ENCODE data around the gene GORASP2.
A peak's percentile ranks its signal among the peaks of the same experiment; 100 is the strongest.

The GORASP2 gene

DNA sequence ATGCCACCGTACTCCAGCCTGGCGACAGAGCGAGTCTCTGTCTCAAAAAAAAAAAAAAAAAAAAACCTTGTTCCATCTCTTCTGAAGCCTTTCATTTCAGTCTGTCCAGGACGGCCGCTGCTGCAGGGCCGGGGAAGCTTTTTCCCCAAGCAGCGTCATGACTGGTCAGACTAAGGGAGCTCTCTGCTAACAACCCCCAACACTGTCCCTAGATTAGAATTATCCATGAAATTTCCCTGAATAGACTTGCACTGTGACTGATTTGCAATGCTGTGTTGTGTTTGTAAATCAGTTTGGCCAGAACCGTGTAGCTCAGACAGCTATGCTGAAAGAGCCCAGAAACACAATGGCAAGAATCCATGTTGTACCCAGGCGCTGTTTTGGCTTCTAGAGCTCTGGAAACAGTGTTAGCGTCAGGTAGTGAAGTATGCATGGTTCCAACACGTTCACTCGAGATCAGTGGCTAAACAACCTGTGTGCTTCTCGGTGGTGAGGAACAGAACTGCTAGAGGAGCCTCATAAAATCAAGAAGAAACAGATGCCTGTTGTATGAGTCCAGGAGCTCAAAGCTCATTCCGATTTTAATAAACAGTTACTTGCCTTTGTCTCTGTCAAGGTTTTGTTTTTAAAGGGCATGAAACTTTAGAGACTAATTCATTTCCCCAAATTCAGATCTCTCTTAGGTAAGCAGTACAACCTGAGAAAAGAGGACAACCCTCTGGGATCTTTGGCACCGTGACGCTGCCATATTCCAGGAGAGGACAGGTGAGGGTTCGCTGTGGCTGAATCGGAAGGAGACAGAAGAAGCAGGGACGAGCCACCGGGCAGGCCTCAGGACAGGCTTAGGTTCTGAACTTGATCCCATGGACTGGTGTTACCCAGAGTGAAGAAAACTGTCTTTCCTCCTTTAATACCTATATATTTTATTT is 43.5 kb downstream of the GORASP2 start:
- Histone ChIP-seq H3K27me3 (ENCODE audit: control insufficient read depth in 2 of 2, insufficient read depth in 2 of 2, low read length in 2 of 2) (no peaks in the 10 kb centered on the region), H3K9me3 (ENCODE audit: control insufficient read depth in 2 of 2, low read length in 2 of 2) (no peaks in the 10 kb centered on the region), H3K4me3 (ENCODE audit: low read length in 2 of 2) (peak overlapping the region; percentile 77 to 83), H3K4me1 (ENCODE audit: control insufficient read depth in 2 of 2, insufficient read depth in 2 of 2, low read length in 2 of 2) (peaks cover 8 to 12% of the 10 kb centered on the region in 2 donors), H3K27ac (ENCODE audit: low read depth in 2 of 2, low read length in 2 of 2) (no peak overlapping the region), H3K36me3 (ENCODE audit: control insufficient read depth in 2 of 2, insufficient read depth in 2 of 2, low read length in 2 of 2) (peaks cover 9% of the 10 kb centered on the region in 2 donors), H3K9ac (ENCODE audit: low read depth in 1 of 2, low read length in 2 of 2) (peak overlapping the region in 1 of 2 donors; percentile 85)

DNA sequence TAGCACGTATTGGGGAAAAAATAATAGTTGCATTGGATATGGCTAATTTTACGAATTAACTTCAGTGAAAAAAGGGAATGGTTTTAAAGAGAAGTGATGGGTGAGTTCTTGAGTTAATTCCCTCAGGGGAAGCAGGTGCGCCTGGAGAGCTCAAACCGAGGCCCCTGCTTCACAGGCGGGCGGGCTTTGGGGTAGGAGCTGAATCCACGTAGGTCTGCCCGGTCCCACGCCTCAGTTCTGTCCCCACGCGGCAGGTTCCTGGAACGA is 44.1 kb downstream of the GORASP2 start:
- no peak overlapping the region for H3K27ac ChIP-seq (ENCODE audit: low read depth in 2 of 2, low read length in 2 of 2)
- no peaks in the 10 kb centered on the region for H3K27me3 ChIP-seq (ENCODE audit: control insufficient read depth in 2 of 2, insufficient read depth in 2 of 2, low read length in 2 of 2)
- peak overlapping the region; percentile 77 to 83 for H3K4me3 ChIP-seq (ENCODE audit: low read length in 2 of 2)
- H3K36me3 ChIP-seq (ENCODE audit: control insufficient read depth in 2 of 2, insufficient read depth in 2 of 2, low read length in 2 of 2), result peaks cover 3% of the 10 kb centered on the region in 2 donors
- H3K9me3 ChIP-seq (ENCODE audit: control insufficient read depth in 2 of 2, low read length in 2 of 2), result no peaks in the 10 kb centered on the region
- peak overlapping the region; percentile 52 to 85 for H3K9ac ChIP-seq (ENCODE audit: low read depth in 1 of 2, low read length in 2 of 2)
- H3K4me1 ChIP-seq (ENCODE audit: control insufficient read depth in 2 of 2, insufficient read depth in 2 of 2, low read length in 2 of 2), result peaks cover 8 to 12% of the 10 kb centered on the region in 2 donors

DNA sequence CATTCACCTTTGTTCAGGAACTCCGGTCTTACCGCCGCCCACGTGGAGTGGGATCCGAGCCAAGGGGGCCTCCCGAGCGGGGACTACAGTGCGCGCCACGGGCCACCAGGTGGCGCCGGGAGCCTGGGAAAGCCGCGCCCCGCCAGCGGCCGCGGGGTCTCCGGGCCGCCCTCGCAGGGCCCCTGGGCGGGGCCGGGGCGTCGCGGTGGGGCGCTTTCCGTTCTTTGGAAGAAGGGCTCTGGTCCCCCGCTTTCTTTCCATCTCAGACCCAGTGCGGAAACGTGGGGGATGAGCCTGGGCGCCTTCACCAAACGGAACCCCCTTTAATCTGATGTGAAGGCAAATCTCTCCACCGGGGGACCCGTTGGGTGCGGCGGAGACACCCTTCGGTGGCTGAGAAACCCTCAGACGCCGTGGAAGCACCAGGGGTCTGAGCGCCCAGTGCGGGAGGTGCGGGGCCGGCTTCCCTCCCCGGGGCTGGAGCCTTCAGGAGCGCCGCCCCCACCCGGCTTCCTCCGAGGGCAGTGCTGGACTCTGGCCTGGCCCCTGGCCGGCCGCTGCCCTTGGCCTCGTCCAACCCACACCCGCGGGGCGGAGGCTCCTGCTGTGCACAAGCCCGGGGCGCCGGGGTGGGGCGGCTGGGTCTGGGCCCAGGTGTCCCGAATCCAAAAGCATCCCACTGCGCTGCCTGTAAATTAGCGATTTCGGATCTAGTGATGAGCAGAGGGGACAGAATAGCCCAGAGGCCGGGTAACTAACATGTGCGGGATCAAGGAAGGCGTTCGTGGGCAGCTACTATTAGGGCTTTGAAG is 44.6 kb downstream of the GORASP2 start:
- H3K9ac ChIP-seq (ENCODE audit: low read depth in 1 of 2, low read length in 2 of 2), result peak overlapping the region; percentile 76 to 85
- no peaks in the 10 kb centered on the region for H3K9me3 ChIP-seq (ENCODE audit: control insufficient read depth in 2 of 2, low read length in 2 of 2)
- H3K36me3 ChIP-seq (ENCODE audit: control insufficient read depth in 2 of 2, insufficient read depth in 2 of 2, low read length in 2 of 2), result peaks cover 2 to 3% of the 10 kb centered on the region in 2 donors
- peak overlapping the region; percentile 59 to 70 for H3K27ac ChIP-seq (ENCODE audit: low read depth in 2 of 2, low read length in 2 of 2)
- H3K4me3 ChIP-seq (ENCODE audit: low read length in 2 of 2), result peak overlapping the region; percentile 77 to 83
- H3K4me1 ChIP-seq (ENCODE audit: control insufficient read depth in 2 of 2, insufficient read depth in 2 of 2, low read length in 2 of 2), result peaks cover 8 to 12% of the 10 kb centered on the region in 2 donors
- no peaks in the 10 kb centered on the region for H3K27me3 ChIP-seq (ENCODE audit: control insufficient read depth in 2 of 2, insufficient read depth in 2 of 2, low read length in 2 of 2)

DNA sequence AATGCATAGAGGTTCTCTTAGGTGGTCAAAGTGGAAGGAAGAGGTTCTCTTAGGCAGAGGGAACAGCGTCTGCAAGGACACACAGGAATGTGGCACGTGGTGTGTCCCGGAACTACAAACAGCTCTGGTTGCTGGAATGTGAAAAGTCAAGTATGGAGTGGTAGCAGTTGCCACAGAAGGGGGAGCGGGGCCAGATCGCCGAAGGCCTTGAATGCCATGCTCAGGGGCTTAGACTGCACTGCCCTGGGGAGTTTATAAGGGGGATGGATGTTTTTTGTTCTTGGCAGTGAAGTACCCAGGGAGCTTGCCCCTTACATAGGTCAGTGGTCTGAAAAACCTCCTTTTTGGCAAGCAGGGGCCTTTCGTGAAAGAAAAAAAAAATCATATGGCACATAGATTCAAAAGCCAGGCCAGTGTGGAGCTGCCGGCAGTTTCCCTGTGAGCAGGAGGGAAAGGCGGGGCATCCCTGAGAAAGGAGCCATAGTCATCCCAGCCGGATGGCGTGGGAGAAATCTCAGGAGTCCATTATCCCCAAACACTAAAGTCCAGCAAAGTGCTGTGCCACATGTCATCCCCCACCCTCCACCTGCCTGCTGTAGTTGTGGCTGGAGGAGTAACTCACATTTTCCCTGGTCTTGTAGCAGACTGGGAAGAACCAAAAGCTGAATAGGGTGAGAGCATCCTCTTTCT is 45.4 kb downstream of the GORASP2 start:
- Histone ChIP-seq H3K4me3 (ENCODE audit: low read length in 2 of 2) (peak overlapping the region; percentile 77 to 83), H3K36me3 (ENCODE audit: control insufficient read depth in 2 of 2, insufficient read depth in 2 of 2, low read length in 2 of 2) (no peaks in the 10 kb centered on the region), H3K27me3 (ENCODE audit: control insufficient read depth in 2 of 2, insufficient read depth in 2 of 2, low read length in 2 of 2) (no peaks in the 10 kb centered on the region), H3K9me3 (ENCODE audit: control insufficient read depth in 2 of 2, low read length in 2 of 2) (no peaks in the 10 kb centered on the region), H3K4me1 (ENCODE audit: control insufficient read depth in 2 of 2, insufficient read depth in 2 of 2, low read length in 2 of 2) (peaks cover 8 to 12% of the 10 kb centered on the region in 2 donors), H3K9ac (ENCODE audit: low read depth in 1 of 2, low read length in 2 of 2) (peak overlapping the region; percentile 76 to 85), H3K27ac (ENCODE audit: low read depth in 2 of 2, low read length in 2 of 2) (no peak overlapping the region)

DNA sequence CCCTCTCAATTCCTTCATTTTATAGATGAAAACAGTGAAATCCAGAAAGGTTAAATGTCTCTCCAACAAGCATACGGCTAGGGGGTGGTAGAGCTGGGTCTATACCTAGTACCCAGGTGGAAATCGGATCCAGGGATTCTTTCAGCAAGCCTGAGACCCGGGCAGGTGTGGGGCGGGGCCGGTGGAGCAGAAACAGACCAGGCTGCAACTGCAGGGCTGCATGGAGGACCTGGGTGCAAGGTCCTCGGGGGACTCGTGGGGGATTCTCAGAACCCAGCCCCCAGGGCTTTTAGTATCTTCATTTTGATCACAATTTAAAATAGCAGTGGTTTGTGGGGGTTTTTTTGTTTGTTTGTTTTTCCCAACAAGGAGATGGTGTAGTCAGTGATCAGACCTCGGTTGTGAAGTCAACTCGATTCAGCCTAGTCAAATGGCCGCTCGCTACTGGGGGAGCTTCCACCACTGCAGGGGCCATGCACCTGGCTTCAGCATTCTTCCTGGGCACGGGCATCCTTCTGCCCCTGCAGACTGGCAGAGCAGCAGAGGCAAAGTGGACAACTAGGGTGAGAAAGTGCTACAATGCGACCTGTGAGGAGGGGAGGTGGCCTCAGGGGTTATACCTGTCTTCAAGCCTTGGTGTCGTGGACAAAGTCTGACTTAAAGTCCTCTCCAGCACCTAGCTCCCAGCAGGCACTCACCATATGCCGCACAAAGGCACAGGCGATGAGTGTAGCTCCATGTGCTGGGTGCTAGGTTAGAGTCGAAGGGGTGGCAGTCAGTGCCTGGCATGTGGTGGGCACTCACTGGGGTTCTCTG is 46.3 kb downstream of the GORASP2 start:
- Histone ChIP-seq H3K9ac (ENCODE audit: low read depth in 1 of 2, low read length in 2 of 2) (no peak overlapping the region), H3K4me3 (ENCODE audit: low read length in 2 of 2) (no peak overlapping the region), H3K27me3 (ENCODE audit: control insufficient read depth in 2 of 2, insufficient read depth in 2 of 2, low read length in 2 of 2) (no peaks in the 10 kb centered on the region), H3K27ac (ENCODE audit: low read depth in 2 of 2, low read length in 2 of 2) (no peak overlapping the region), H3K9me3 (ENCODE audit: control insufficient read depth in 2 of 2, low read length in 2 of 2) (no peaks in the 10 kb centered on the region), H3K4me1 (ENCODE audit: control insufficient read depth in 2 of 2, insufficient read depth in 2 of 2, low read length in 2 of 2) (peaks cover 8 to 12% of the 10 kb centered on the region in 2 donors), H3K36me3 (ENCODE audit: control insufficient read depth in 2 of 2, insufficient read depth in 2 of 2, low read length in 2 of 2) (no peaks in the 10 kb centered on the region)

DNA sequence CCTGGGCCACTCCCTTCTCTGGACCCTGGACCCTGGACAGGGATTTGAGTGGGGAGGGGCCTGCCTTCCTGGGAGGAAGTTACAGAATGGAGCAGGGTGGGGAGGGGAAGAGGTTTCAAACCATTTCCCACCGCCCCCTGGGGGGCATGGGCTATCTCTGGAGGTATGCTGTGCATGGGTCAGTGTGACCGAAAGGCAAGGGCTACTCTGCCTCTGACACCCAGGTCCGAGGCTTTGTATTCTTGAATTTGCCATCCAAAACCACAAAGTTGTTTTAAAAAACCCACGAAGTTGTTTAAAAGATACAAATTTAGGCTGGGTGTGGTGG is 46.9 kb downstream of the GORASP2 start:
- no peak overlapping the region for H3K27ac ChIP-seq (ENCODE audit: low read depth in 2 of 2, low read length in 2 of 2)
- no peaks in the 10 kb centered on the region for H3K27me3 ChIP-seq (ENCODE audit: control insufficient read depth in 2 of 2, insufficient read depth in 2 of 2, low read length in 2 of 2)
- H3K36me3 ChIP-seq (ENCODE audit: control insufficient read depth in 2 of 2, insufficient read depth in 2 of 2, low read length in 2 of 2), result no peaks in the 10 kb centered on the region
- H3K4me3 ChIP-seq (ENCODE audit: low read length in 2 of 2), result no peak overlapping the region
- peaks cover 8 to 12% of the 10 kb centered on the region in 2 donors for H3K4me1 ChIP-seq (ENCODE audit: control insufficient read depth in 2 of 2, insufficient read depth in 2 of 2, low read length in 2 of 2)
- H3K9ac ChIP-seq (ENCODE audit: low read depth in 1 of 2, low read length in 2 of 2), result no peak overlapping the region
- H3K9me3 ChIP-seq (ENCODE audit: control insufficient read depth in 2 of 2, low read length in 2 of 2), result no peaks in the 10 kb centered on the region

DNA sequence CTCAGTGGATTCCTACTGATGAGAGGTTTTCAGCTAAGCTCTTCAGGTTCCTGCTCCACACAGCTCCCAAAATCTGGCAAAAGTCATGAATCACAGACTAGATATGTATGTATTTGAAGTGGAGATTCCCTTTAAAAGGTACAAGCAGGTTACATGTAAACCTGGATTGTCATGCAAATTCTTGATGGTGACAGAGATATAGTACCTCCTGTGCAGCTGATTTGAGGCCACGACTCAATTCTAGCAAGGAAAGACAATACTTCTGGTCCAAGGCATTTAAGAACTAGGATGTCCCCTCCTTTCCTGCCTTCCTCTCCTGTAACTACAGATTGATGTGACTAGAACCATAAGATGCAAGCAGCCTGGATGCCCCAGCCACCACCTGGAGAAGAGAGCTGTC is 55.0 kb downstream of the GORASP2 start:
- H3K9me3 ChIP-seq (ENCODE audit: control insufficient read depth in 2 of 2, low read length in 2 of 2), result no peaks in the 10 kb centered on the region
- H3K9ac ChIP-seq (ENCODE audit: low read depth in 1 of 2, low read length in 2 of 2), result no peak overlapping the region
- peaks cover 0 to 2% of the 10 kb centered on the region in 2 donors for H3K36me3 ChIP-seq (ENCODE audit: control insufficient read depth in 2 of 2, insufficient read depth in 2 of 2, low read length in 2 of 2)

DNA sequence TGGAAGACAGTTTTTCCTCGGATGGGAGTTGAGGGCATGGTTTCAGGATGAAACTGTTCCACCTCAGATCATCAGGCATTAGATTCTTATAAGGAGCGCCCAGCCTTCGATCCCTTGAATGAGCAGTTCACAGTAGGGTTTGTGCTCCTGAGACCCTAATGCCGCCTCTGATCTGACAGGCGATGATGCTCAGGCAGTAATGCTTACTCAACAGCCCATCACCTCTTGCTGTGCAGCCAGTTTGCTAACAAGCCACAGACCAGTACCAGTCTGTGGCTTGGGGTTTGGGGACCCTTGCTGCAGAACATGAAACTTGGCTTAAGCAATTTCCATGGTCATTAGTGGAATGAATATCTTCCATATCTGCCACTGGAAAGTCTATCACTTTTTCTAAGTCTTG is 56.4 kb downstream of the GORASP2 start:
- Histone ChIP-seq H3K4me1 (ENCODE audit: control insufficient read depth in 2 of 2, insufficient read depth in 2 of 2, low read length in 2 of 2) (no peaks in the 10 kb centered on the region), H3K27me3 (ENCODE audit: control insufficient read depth in 2 of 2, insufficient read depth in 2 of 2, low read length in 2 of 2) (no peaks in the 10 kb centered on the region), H3K9me3 (ENCODE audit: control insufficient read depth in 2 of 2, low read length in 2 of 2) (no peaks in the 10 kb centered on the region), H3K27ac (ENCODE audit: low read depth in 2 of 2, low read length in 2 of 2) (no peak overlapping the region), H3K9ac (ENCODE audit: low read depth in 1 of 2, low read length in 2 of 2) (no peak overlapping the region), H3K36me3 (ENCODE audit: control insufficient read depth in 2 of 2, insufficient read depth in 2 of 2, low read length in 2 of 2) (peaks cover 0 to 5% of the 10 kb centered on the region in 2 donors), H3K4me3 (ENCODE audit: low read length in 2 of 2) (no peak overlapping the region)

More for the DNA sequence above, 55.0 kb downstream of the GORASP2 start:
- Histone ChIP-seq H3K27ac (ENCODE audit: low read depth in 2 of 2, low read length in 2 of 2) (no peak overlapping the region), H3K4me1 (ENCODE audit: control insufficient read depth in 2 of 2, insufficient read depth in 2 of 2, low read length in 2 of 2) (no peaks in the 10 kb centered on the region), H3K4me3 (ENCODE audit: low read length in 2 of 2) (no peak overlapping the region), H3K27me3 (ENCODE audit: control insufficient read depth in 2 of 2, insufficient read depth in 2 of 2, low read length in 2 of 2) (no peaks in the 10 kb centered on the region)

DNA sequence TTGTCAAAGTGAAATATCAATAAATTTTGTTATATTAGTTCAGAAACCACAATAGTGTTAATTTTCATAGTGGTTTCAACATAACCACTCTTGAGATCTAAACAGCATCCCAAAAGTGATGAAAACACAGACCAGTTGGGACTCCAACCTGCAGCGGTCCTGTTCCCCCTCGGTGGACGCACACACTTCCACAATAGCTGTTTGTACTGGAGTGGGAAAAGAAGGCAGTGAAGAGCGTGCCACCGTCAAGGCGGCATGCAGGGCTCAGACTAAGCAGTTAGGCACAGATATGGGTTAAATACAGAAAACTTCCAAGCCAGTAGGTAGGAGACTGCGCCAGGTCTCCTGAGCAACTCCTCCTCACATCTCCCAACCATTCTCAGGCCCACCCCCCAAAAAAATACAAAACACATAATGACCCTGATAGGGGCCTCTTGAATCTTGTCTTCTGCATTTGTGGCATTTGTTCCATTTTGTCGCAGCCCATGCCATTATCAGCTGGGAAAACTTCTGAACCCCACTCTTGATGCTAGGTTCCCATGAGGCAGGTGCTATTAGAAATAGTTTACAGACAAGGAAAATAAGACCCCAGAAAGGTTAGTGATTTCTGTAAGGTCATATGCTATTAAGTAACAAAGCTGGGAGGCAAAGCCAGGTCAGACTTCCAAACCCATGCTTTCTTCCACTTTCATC is 57.7 kb downstream of the GORASP2 start:
- Histone ChIP-seq H3K9me3 (ENCODE audit: control insufficient read depth in 2 of 2, low read length in 2 of 2) (no peaks in the 10 kb centered on the region), H3K9ac (ENCODE audit: low read depth in 1 of 2, low read length in 2 of 2) (no peak overlapping the region), H3K27ac (ENCODE audit: low read depth in 2 of 2, low read length in 2 of 2) (no peak overlapping the region), H3K4me1 (ENCODE audit: control insufficient read depth in 2 of 2, insufficient read depth in 2 of 2, low read length in 2 of 2) (no peaks in the 10 kb centered on the region), H3K4me3 (ENCODE audit: low read length in 2 of 2) (no peak overlapping the region), H3K36me3 (ENCODE audit: control insufficient read depth in 2 of 2, insufficient read depth in 2 of 2, low read length in 2 of 2) (peaks cover 0 to 9% of the 10 kb centered on the region in 2 donors), H3K27me3 (ENCODE audit: control insufficient read depth in 2 of 2, insufficient read depth in 2 of 2, low read length in 2 of 2) (no peaks in the 10 kb centered on the region)

All from mucosa of rectum (tissue), 2 donors.